CD4-positive, alpha-beta T cell treated with Interleukin-15 for 1 hour (primary cell): Measurements from ENCODE around the gene MAGI2.

Source experiments
- DNase-seq: peaks from one replicate; pipeline ENCODE4 v3.0.0-alpha.2; 2020

MAGI2 gene

DNA sequence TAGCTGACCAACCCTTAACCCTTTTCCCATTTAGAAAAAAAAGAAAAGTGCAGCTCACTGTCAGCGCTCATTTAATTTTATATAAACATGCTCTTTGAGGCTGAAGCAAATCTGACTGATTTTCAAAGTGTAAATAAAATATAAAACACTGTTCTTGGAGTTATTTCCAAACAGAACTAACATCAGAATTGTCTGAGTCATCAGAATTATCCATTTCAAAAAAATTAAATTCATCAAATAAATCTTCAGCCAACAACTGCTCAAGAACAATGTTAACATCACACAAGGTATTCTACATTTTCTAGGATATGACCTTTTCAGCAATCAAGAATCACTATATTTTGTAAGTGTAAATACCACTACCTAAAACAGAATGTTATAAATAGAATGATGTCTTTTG lies 93.6 kb downstream of the MAGI2 start:
- no peak for DNase-seq

DNA sequence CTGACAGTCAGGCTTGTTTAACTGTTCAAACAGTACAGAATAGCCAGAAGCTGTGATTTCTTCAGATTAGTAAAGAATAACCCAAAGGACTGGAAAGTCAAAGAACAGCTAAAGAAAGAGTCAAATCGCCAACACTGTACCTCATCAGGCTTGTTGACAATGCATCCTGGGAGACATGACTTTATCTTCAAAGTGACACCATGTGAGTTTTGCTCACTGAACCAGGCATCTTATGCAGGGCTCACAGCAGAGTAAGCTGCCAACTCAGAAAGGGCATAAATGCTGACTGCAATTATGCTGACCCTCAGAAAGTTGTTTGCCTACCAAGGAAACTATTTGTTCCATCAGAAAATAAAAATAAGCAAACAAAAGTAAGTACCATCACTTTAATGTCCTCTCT lies 96.4 kb downstream of the MAGI2 start:
- no peak for DNase-seq

GRCh38 chr7:79353720-79354468 lies 99.6 kb downstream of the MAGI2 start:
- DNase-seq: no peak

- no peak for DNase-seq
Observed at GRCh38 chr7:79352323-79352722, 101.1 kb downstream of the MAGI2 start.

- no peak for DNase-seq
Observed at GRCh38 chr7:79347351-79347750, 106.1 kb downstream of the MAGI2 start.

- no peak for DNase-seq
Observed at GRCh38 chr7:79341902-79342301, 111.6 kb downstream of the MAGI2 start.

DNA sequence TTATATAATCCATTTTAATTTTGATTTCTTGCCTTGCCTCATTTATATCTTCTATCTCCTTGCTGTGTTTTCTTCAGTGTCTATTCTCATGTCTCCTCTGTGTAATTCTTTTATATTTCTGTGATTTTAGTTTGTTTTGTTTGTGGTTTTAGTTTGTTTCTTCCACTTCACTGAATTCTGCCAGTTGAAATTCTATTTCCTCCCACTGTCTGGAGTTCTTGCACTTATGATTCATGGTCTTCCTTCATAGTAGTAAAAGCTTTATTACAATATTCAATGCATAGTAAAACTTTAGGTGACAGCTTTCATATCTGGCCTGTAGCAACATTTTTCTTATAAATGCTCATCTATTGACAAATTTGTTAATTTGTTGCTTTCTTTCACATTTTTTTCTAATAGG lies 113.3 kb downstream of the MAGI2 start:
- DNase-seq: no peak

- DNase-seq: no peak
Observed at GRCh38 chr7:79339208-79339925, 114.1 kb downstream of the MAGI2 start.

GRCh38 chr7:79337717-79338116 lies 115.8 kb downstream of the MAGI2 start:
- DNase-seq: no peak

DNA sequence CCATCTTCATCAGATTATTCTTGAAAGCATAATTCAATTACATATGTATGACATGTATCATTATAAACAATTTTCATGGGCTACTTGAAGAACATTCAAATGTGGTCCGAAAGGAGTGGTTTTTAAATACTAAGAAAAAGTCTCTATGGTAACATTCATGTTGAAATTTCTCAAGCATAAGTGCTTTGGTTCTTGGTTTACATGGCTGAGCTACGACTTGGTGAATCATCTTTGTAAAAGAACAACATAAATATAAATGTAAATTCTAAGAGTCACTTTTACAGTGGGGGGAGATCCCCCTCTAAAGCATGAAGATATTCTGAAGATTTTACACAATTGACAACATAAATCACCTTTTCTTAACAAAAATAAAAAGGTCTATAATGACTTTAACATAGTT lies 118.6 kb downstream of the MAGI2 start:
- no peak for DNase-seq

DNA sequence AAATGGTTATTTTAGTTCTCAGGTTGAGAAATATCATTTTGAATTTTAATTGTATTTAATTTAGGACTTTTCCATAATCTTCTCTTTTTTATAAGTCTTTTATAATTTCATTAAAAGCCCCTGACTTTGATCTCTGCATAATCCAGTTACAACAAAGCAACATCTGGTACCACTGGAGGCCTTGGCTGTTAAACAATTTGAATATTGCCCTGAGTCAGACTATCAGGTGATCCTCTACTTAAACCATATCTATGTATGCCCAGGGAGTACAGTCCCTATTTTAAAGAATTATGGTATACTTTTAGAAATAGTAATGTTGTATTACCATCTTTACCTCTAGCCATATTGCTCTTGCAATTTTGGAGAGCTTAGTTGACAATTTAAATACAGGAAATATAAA lies 119.1 kb downstream of the MAGI2 start:
- DNase-seq: no peak

DNA sequence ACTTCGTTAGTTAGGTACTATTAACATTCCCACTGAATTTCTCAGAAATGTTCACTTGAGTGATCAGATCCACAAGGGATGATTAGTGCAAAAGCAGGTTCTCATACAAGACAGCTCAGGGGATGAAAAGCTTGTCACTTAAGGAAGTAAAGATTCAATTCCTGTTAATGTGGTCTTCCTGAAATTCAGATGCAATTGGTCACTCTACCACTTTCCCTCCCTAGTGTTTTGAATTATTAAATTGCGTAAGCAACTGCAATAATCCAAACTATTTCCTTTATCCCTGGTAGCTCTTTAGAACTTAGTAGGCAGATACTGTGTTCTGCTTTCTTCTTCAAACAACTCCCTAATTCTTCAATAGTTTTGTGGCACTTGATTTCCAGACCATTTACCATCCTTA lies 121.4 kb downstream of the MAGI2 start:
- DNase-seq: no peak

DNA sequence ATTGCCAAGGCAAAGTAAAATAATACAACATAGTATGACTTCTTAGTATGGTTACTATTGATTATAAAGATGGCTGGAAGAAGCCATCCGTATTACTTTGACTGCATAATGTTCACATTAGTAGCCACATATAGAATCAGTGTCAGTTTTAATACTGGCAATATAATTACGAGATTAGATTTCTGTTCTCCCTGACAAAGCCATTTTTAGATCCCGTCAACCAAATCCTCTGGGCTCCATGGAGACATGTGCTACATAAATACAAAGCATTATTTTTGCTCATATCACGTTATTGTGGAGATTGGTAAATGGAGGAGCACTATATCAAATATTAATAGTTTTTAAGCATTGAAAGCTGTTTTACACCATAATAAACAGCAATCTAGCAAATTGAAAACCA lies 124.0 kb downstream of the MAGI2 start:
- DNase-seq: no peak

- DNase-seq: no peak
Observed at GRCh38 chr7:79320741-79321473, 132.6 kb downstream of the MAGI2 start.

DNA sequence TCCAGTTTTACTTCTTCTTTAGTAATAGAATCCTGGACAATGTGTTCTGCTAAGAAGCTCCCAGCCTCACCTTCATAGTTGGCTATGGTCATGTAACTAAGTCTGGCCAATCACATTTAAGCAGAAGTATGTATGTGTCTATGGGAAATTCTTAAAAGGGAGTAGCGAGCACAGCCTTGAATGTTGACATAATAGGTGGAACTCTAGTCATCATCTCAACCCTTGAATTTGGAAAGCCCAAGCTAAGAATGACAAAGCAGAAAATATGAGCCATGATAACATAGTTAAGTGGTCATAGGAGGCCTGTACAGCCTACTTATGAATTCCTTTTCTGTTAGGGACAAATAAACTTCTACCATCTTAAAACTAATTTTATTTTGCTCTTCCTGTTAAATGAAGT lies 134.1 kb downstream of the MAGI2 start:
- DNase-seq: no peak

GRCh38 chr7:79317728-79318127 lies 135.7 kb downstream of the MAGI2 start:
- DNase-seq: no peak

DNA sequence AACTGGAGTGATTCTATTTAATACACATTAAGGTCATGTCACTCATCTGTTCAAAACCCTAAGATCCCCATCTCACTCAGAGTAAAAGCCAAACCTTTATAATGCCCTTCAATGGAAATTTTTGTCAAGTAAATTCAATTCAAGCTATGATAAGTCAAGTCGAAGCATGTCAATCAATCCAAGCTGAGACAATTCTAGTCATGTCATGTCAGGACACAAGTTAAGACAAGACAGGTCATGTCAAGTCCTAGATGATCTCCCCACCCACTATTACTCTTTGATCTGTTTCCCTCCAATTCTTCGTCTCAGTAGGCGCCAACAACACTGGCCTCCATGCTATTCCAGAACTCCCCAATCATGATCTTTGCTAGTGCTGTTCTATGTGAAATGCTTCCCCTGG lies 141.4 kb downstream of the MAGI2 start:
- no peak for DNase-seq

GRCh38 chr7:79308192-79308591 lies 145.3 kb downstream of the MAGI2 start:
- DNase-seq: no peak

DNA sequence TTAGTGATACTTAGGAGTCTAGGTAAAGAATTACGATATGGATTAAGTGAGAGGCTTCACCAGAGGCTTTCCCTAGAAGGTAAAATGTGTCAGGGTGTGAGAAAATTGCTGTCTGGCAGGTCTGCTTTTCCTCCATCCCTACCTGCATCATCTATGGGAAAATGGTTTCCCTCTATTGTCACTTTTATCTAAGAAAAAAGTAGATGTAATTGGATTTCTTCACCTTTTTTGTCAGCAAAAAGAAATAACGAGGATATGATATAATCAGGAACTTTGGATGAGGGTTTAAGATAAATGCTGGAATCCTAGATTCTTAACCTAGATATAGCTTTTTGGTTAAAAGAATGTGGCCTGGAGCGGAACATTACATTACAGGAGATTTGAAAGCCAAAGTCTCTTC lies 146.1 kb downstream of the MAGI2 start:
- DNase-seq: no peak

DNA sequence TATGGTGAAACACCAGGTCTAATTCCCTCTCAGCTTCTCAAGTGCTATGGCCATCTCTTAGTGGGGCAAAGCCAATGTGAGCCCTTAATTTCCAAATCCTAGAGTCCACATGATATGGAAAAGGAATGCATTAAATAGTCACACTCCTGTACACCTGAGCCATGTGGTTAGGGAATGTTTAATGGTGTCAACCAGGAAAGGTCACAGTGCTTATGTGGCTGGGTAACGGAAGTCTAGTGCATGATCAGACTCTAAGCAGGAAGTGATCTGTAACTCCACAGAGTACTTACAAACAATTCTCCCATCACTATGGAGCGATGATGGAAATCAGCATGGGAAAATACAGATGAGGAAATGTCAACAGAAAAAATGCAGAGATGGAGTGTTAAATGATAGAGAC lies 148.8 kb downstream of the MAGI2 start:
- DNase-seq: no peak

GRCh38 chr7:79302293-79302692 lies 151.2 kb downstream of the MAGI2 start:
- no peak for DNase-seq

- no peak for DNase-seq
Observed at GRCh38 chr7:79301419-79301818, 152.0 kb downstream of the MAGI2 start.

GRCh38 chr7:79300573-79300972 lies 152.9 kb downstream of the MAGI2 start:
- DNase-seq: no peak

- no peak for DNase-seq
Observed at GRCh38 chr7:79298145-79298760, 155.2 kb downstream of the MAGI2 start.
